ENCODE measurements around the gene PPP1CA.

- TF ChIP-seq CTCF (conservative IDR thresholded peaks at IDR 0.05 in 1 of 2, IDR thresholded peaks at IDR 0.05 in 1 of 2; ENCODE audit: extremely low read depth in 1 of 2, insufficient read depth in 1 of 2, low read depth in 1 of 2, low read length in 2 of 2) (no peak), EZH2 (IDR thresholded peaks at IDR 0.05; ENCODE audit: borderline replicate concordance, low read length) (no peak)
These were observed 29.7 kb downstream of the PPP1CA start for GRCh38 chr11:67371911-67372320.
